Cardiac muscle cell (in vitro differentiated cells and primary cell): ENCODE results near the gene AGPAT3. TPM values are rescaled to one million over a fixed set of nuclear protein-coding genes. Genes with fewer than 3 reads are reported as not detected.
"Not testable (repeated sequence)": the region's sequence is repeated elsewhere in the genome, so short reads cannot be mapped to it uniquely, and the experiment has no call there.

ENCODE experiments used
- DNase-seq, 2 donors: peaks; one replicate each; pipeline versions ENCODE4 v3.0.0 to v3.0.0-alpha.2; 2010 to 2017; ENCODE audit warnings: low read depth in 1 of 2, low spot score in 1 of 2
- H3K27ac ChIP-seq: fragments of 200-600 bp; sonication (generic); 2 replicates; pipeline ENCODE4 v1.5.1; 2016
- H3K27me3 ChIP-seq: fragments of 200-600 bp; sonication (generic); 2 replicates; pipeline ENCODE4 v1.6.0; 2016; ENCODE audit warnings: control low read depth
- H3K36me3 ChIP-seq: fragments of 200-600 bp; sonication (generic); 2 replicates; pipeline ENCODE4 v1.5.1; 2016; ENCODE audit warnings: control low read depth
- H3K4me1 ChIP-seq: fragments of 200-600 bp; sonication (generic); 2 replicates; pipeline ENCODE4 v1.8.1; 2017; ENCODE audit warnings: low read depth, mild to moderate bottlenecking, mixed run types
- H3K4me3 ChIP-seq: fragments of 200-600 bp; sonication (generic); 2 replicates; pipeline ENCODE4 v1.5.1; 2016; ENCODE audit warnings: mild to moderate bottlenecking
- H3K9me3 ChIP-seq: fragments of 200-600 bp; sonication (generic); 2 replicates; pipeline ENCODE4 v1.5.1; 2017; ENCODE audit warnings: low read depth, mild to moderate bottlenecking, control low read depth
- polyA plus RNA-seq: library from polyadenylated mRNA; unstranded; fragments of >200 nt; fragmentation: Nextera tagmentation; extraction: Ambion mirVana; gene quantifications from 2 replicates; pipeline ENCODE4 v1.2.1, GENCODE V29; 2016
- total RNA-seq: library from RNA; depleted of rRNA; stranded (reverse); fragments of >200 nt; gene quantifications from 2 replicates; pipeline ENCODE4 v1.2.3, GENCODE V29; 2016
- TF ChIP-seq, protein P1 (sequence below): IDR thresholded peaks from 2 replicates; pipeline ENCODE4 v1.5.1; 2012; ENCODE audit warnings: low read depth, mild to moderate bottlenecking, low read length

The AGPAT3 gene
- total and polyA plus RNA-seq, 2 experiments from 2014 or later, result 12.4 to 23.6 TPM

DNA sequence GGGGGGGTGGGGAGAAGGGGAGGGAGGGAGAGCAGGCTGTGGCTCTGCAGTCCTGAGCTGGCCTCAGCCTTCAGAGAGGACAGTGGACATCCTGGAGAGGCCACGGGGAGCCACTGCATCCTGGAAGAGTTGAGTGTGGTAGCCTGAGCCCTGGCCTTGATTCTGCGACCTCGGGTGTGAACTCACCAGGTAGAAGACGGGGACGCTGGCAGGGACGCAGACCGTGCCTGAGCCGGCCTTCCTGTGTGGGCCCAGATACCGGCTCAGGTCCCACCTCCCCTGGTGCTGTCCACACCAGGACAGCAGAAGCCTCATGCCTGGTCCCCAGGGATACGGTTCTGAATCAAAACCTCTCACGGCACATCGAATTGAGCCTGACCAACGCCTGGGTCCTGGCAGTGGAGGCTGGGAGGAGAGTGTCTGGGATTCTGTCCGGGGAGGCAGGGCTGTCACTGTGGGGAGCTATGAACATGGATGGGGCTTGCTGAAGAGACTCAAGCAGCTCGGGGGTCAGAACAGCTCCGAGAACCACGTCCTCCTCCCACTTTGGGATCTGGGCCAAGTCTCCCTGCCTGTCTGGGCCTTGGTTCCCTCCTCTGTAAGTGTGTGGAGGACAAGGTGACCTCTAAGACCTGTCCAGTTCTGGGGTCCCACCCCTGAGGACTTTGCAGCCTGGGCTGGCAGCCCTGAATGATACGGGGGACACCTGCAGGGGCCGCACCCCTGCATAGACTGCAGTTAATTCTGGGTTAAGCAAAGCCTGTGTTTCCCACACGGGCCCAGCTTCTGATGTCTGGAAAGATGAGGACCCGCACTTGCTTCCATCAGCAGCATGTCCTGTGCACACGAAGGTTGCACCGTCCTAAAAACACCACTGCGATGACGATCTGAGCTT lies 45.3 kb upstream of the AGPAT3 start:
- no peaks in the 10 kb centered on the region for H3K4me1 ChIP-seq
- no peaks in the 10 kb centered on the region for H3K9me3 ChIP-seq
- H3K4me3 ChIP-seq, result no peak overlapping the region
- no peaks in the 10 kb centered on the region for H3K27me3 ChIP-seq
- H3K27ac ChIP-seq, result no peak overlapping the region
- no peak for DNase-seq
- TF ChIP-seq, protein P1, sequence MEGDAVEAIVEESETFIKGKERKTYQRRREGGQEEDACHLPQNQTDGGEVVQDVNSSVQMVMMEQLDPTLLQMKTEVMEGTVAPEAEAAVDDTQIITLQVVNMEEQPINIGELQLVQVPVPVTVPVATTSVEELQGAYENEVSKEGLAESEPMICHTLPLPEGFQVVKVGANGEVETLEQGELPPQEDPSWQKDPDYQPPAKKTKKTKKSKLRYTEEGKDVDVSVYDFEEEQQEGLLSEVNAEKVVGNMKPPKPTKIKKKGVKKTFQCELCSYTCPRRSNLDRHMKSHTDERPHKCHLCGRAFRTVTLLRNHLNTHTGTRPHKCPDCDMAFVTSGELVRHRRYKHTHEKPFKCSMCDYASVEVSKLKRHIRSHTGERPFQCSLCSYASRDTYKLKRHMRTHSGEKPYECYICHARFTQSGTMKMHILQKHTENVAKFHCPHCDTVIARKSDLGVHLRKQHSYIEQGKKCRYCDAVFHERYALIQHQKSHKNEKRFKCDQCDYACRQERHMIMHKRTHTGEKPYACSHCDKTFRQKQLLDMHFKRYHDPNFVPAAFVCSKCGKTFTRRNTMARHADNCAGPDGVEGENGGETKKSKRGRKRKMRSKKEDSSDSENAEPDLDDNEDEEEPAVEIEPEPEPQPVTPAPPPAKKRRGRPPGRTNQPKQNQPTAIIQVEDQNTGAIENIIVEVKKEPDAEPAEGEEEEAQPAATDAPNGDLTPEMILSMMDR, result no peak
- no peaks in the 10 kb centered on the region for H3K36me3 ChIP-seq

DNA sequence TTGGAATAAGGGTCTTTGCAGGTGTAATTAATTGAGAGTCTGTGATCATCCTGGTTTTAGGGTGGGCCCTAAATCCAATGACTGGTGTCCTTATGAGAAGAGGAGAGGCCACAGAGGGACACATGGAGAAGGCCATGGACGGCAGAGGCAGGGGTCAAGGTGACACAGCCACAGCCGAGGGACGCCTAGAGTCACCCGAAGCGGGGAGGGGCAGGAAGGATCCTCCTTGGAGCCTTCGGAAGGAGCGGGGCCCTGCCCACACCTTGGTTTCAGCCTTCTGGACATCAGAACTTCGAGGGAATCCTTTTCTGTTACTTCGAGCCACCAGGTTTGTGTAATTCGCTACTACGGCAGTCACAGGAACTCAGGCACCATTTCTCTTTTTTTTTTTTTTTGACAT lies 44.6 kb upstream of the AGPAT3 start:
- no peaks in the 10 kb centered on the region for H3K9me3 ChIP-seq
- no peak overlapping the region for H3K4me3 ChIP-seq
- H3K36me3 ChIP-seq, result no peaks in the 10 kb centered on the region
- no peaks in the 10 kb centered on the region for H3K4me1 ChIP-seq
- H3K27me3 ChIP-seq, result no peaks in the 10 kb centered on the region
- no peak overlapping the region for H3K27ac ChIP-seq
- TF ChIP-seq, protein P1, result no peak
- DNase-seq, result no peak

DNA sequence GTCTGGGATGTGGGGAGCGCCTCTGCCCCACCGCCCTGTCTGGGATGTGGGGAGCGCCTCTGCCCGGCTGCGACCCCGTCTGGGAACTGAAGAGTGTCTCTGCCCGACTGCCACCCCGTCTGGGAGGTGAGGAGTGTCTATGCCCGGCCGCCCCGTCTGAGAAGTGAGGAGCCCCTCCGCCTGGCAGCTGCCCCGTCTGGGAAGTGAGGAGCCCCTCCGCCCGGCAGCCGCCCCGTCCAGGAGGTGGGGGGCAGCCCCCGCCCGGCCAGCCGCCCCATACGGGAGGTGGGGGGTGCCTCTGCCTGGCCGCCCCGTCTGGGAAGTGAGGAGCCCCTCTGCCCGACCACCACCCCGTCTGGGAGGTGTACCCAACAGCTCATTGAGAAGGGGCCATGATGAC lies 42.9 kb upstream of the AGPAT3 start:
- not testable (repeated sequence) for H3K9me3 ChIP-seq, H3K36me3 ChIP-seq, H3K27ac ChIP-seq, H3K4me1 ChIP-seq, H3K27me3 ChIP-seq, H3K4me3 ChIP-seq, DNase-seq

DNA sequence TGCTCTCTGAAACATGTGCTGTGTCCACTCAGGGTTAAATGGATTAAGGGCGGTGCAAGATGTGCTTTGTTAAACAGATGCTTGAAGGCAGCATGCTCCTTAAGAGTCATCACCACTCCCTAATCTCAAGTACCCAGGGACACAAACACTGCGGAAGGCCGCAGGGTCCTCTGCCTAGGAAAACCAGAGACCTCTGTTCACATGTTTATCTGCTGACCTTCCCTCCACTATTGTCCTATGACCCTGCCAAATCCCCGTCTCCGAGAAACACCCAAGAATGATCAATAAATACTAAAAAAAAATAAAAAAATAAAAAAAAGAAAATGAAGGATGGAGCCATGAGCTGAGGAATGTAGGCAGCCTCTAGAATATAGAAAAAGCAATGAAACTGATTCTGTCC lies 42.3 kb upstream of the AGPAT3 start:
- H3K9me3 ChIP-seq, H3K4me1 ChIP-seq, H3K27me3 ChIP-seq, H3K36me3 ChIP-seq, DNase-seq, H3K4me3 ChIP-seq, H3K27ac ChIP-seq: not testable (repeated sequence)

DNA sequence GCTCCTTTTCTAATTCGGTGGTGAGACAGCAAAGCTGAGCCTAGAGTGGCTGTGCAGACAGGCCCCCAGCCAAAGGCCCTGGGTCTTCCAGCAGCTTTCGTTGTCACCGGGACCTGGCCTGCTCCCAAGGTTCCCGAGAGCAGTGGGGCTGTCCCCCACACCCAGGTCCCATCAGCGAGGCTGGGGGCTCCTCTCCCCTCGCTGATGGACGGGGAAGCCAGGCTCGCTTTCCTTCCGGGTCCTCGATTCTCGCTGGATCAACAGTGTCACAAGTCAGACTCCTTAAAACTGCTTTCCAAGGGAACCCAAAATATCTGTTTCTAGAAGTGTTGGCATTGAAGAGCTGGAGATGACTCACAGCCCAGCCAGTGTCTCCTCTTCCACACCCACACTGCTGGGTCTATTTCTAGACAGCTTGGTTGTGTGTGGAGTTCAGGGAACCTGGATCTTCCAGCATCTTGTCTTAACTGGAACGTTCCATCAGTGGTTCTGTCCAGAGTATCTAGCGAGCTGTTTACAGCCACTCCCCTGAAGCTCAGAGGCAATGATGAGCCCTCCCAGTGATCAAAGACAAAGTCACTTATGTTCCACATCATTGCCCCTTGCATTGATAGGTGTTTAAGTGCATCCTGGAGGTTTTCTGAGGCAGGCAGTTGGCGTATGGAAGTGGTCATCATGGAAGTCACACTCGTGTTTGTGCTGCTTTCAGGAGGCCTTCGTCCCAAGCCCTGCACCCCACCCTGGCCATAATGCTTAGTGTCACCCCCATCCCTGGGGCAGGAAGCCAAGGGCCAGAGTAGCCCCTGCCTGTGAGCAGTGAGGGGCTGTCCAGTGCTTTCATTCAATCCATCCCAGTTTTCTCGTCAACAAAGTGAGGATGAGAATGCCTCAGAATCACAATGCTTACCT lies 40.4 kb upstream of the AGPAT3 start:
- Histone ChIP-seq H3K9me3 (no peaks in the 10 kb centered on the region), H3K4me3 (no peak overlapping the region), H3K27ac (no peak overlapping the region), H3K27me3 (no peaks in the 10 kb centered on the region), H3K36me3 (no peaks in the 10 kb centered on the region), H3K4me1 (no peaks in the 10 kb centered on the region)
- TF ChIP-seq, protein P1, result no peak
- peak in 1 of 2 donors; percentile 44 for DNase-seq

DNA sequence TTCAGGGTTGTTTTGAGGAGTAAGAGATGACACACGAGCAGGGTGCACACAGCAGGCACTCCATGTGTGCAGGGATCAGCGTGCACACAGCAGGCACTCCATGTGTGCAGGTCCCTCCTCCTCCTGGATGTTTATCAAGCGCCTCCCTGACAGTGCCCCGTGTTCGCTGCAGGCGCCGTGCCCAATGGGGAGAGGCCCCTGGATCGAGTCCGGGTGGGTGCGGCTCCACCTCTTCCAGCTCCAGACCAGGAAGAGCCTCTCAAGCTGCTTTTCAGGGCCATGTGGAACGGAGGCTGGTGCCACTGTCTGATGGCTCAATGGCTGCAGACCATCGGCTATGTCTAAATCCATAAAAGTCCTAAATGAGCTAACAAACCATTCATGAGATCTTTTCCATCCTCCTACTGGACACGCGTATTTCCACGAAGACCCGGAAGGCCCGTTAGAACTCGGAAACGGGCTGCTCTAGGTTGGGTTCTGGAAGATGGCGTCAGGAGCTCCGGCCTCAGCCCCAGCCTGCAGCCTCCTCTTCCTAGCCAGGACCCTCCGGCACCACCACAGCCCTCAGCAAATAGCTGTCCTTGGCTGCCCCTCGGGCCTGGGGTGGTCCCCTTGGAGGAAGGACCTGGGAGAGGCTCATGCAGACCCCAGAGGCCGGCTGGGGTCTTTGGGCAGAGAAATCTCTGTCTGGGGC lies 39.6 kb upstream of the AGPAT3 start:
- no peak for DNase-seq
- no peaks in the 10 kb centered on the region for H3K36me3 ChIP-seq

More for the DNA sequence above, 39.6 kb upstream of the AGPAT3 start:
- no peak overlapping the region for H3K27ac ChIP-seq
- TF ChIP-seq, protein P1, result no peak
- no peaks in the 10 kb centered on the region for H3K4me1 ChIP-seq
- no peaks in the 10 kb centered on the region for H3K9me3 ChIP-seq
- no peaks in the 10 kb centered on the region for H3K27me3 ChIP-seq
- no peak overlapping the region for H3K4me3 ChIP-seq
